ENCODE data around the gene ATF3.

- no peak for TF ChIP-seq CTCF (conservative IDR thresholded peaks at IDR 0.05; ENCODE audit: low read depth, low read length)
- TF ChIP-seq SMC3 (IDR thresholded peaks at IDR 0.05; ENCODE audit: low read depth, low read length), result no peak
- no peak for TF ChIP-seq RCOR1 (IDR thresholded peaks at IDR 0.05; ENCODE audit: insufficient replicate concordance, low read length)
- TF ChIP-seq CEBPB (IDR thresholded peaks at IDR 0.05; ENCODE audit: low read depth, low read length), result no peak
- TF ChIP-seq RFX5 (IDR thresholded peaks at IDR 0.05; ENCODE audit: low read depth, low read length), result no peak
- no peak for TF ChIP-seq MAFK (IDR thresholded peaks at IDR 0.05; ENCODE audit: low read depth, low read length)
- no peak for TF ChIP-seq MXI1 (IDR thresholded peaks at IDR 0.05; ENCODE audit: borderline replicate concordance, low read depth, low read length)
- no peak for TF ChIP-seq POLR2A (IDR thresholded peaks at IDR 0.05; ENCODE audit: low read depth, low read length)
- TF ChIP-seq BHLHE40 (IDR thresholded peaks at IDR 0.05; ENCODE audit: low read depth, low read length), result no peak
- no peak for TF ChIP-seq FOS (IDR thresholded peaks at IDR 0.05; ENCODE audit: low read depth, low read length)
These were observed 41.7 kb downstream of the ATF3 start for GRCh38 chr1:212650228-212650627.
